Activated CD4-positive, alpha-beta T cell treated with anti-CD3 and anti-CD28 coated beads for 36 hours (primary cell): ENCODE data around the gene C11orf98. TPM values are rescaled to one million over a fixed set of nuclear protein-coding genes. Genes with fewer than 3 reads are reported as not detected.

Source experiments
- ATAC-seq: fragments of 200-7000 bp; cut with Tn5 transposase; one replicate; pipeline ENCODE4 v1.10.0; 2021; ENCODE audit warnings: mild to moderate bottlenecking, moderate library complexity
- CTCF ChIA-PET: fragments of 350-600 bp; sonication (Branson Sonifier 250); formaldehyde crosslinking; loops from one replicate; lab custom pipeline; 2021; ENCODE audit warnings: antibody characterized with exemption; lab: Charles Lee
- POLR2A ChIA-PET: fragments of 350-600 bp; sonication (Branson Sonifier 250); formaldehyde crosslinking; loops from one replicate; lab custom pipeline; 2021; ENCODE audit warnings: antibody characterized with exemption, inconsistent platforms; lab: Charles Lee
- DNase-seq: peaks from one replicate; pipeline ENCODE4 v3.0.0-alpha.2; 2020
- H3K27ac Mint-ChIP-seq: one replicate; pipeline ENCODE4 v1.8.0; 2021; ENCODE audit warnings: mixed read lengths
- H3K27me3 Mint-ChIP-seq: one replicate; pipeline ENCODE4 v1.8.0; 2021; ENCODE audit warnings: mixed read lengths
- H3K36me3 Mint-ChIP-seq: one replicate; pipeline ENCODE4 v1.8.0; 2021; ENCODE audit warnings: low read depth, mixed read lengths
- H3K4me1 Mint-ChIP-seq: one replicate; pipeline ENCODE4 v1.8.0; 2021; ENCODE audit warnings: mixed read lengths
- H3K4me3 Mint-ChIP-seq: one replicate; pipeline ENCODE4 v1.8.0; 2021; ENCODE audit warnings: mild to moderate bottlenecking, moderate library complexity, mixed read lengths
- H3K9me3 Mint-ChIP-seq: one replicate; pipeline ENCODE4 v1.8.0; 2021; ENCODE audit warnings: low read depth, mixed read lengths
- intact Hi-C, 2 experiments: fragments of 100-400 bp; cut with DNase I in 1 of 2; cut with micrococcal nuclease in 1 of 2; formaldehyde crosslinking; loops; one replicate each; pipeline versions ENCODE4 v1.14.2 to v1.15.1; 2022 to 2024; cut with DNase I, micrococcal nuclease
- total RNA-seq, 2 experiments: library from RNA; stranded (reverse); gene quantifications; one replicate each; pipeline ENCODE4 v1.2.3, GENCODE V29; 2021

C11orf98 gene
- total RNA-seq = 100 to 1,000 TPM; 108 to 135 TPM

- H3K36me3 Mint-ChIP-seq = peaks cover 51% of the 10 kb centered on the region
Measured at GRCh38 chr11:62665075-62665598, at the start of gene C11orf98, which contains the start of gene CSKMT. Gene C11orf98 (minus strand): TSS chr11:62665210. CDS start chr11:62665169, 41 bp downstream. Gene CSKMT (plus strand): TSS chr11:62665312. CDS start chr11:62665880, 568 bp downstream.

GRCh38 chr11:62713343-62713742 lies 48.3 kb upstream of the C11orf98 start:
- intact Hi-C loops = no loop called here
- no peaks in the 10 kb centered on the region for H3K9me3 Mint-ChIP-seq
- DNase-seq (no peak), ATAC-seq (no peak)
- peaks cover 54% of the 10 kb centered on the region for H3K4me1 Mint-ChIP-seq
- H3K27me3 Mint-ChIP-seq = no peaks in the 10 kb centered on the region
- peak overlapping the region; percentile 89 for H3K27ac Mint-ChIP-seq
- no peak overlapping the region for H3K4me3 Mint-ChIP-seq
- CTCF ChIA-PET = interaction anchor here (1.5 to 2.0 kb wide), 2 partner anchors 11 to 19 kb away, joined by 3 to 5 read pairs; no protein-coding TSS in a partner anchor
- POLR2A ChIA-PET = interaction anchor here (0.7 to 1.5 kb wide), 2 partner anchors 14 to 143 kb away, joined by 3 read pairs; partner anchors contain the start of gene HNRNPUL2
- peaks cover 76% of the 10 kb centered on the region for H3K36me3 Mint-ChIP-seq

More at GRCh38 chr11:62665075-62665598, at the start of gene C11orf98, which contains the start of gene CSKMT:
- ChIA-PET CTCF (interaction anchor here (0.6 to 2.7 kb wide), 18 partner anchors 9 to 362 kb away, joined by 3 to 21 read pairs (median 4); partner anchors contain the start of genes BSCL2, GNG3, INTS5 and MTA2), POLR2A (interaction anchor here (0.5 to 2.8 kb wide), 36 partner anchors 8 to 1653 kb away, joined by 3 to 38 read pairs (median 6); partner anchors contain the start of genes B3GAT3, BSCL2, EEF1G and GANAB)
- intact Hi-C loops = loop anchor here (1.0 to 2.0 kb wide), 13 partner anchors 12 to 190 kb away; partner anchors contain the start of genes EML3 (in 2 of the 2), GANAB (in 2 of the 2), INTS5 (in 2 of the 2) and TUT1 (in 2 of the 2)
- H3K4me3 Mint-ChIP-seq = peak within 1 kb of the TSS; percentile 93
- peaks cover 38% of the 10 kb centered on the region for H3K4me1 Mint-ChIP-seq
- H3K27ac Mint-ChIP-seq = peak within 1 kb of the TSS; percentile 89
- no peaks in the 10 kb centered on the region for H3K9me3 Mint-ChIP-seq
- DNase-seq (peak; percentile 97), ATAC-seq (peak; percentile 90)
- no peaks in the 10 kb centered on the region for H3K27me3 Mint-ChIP-seq

DNA sequence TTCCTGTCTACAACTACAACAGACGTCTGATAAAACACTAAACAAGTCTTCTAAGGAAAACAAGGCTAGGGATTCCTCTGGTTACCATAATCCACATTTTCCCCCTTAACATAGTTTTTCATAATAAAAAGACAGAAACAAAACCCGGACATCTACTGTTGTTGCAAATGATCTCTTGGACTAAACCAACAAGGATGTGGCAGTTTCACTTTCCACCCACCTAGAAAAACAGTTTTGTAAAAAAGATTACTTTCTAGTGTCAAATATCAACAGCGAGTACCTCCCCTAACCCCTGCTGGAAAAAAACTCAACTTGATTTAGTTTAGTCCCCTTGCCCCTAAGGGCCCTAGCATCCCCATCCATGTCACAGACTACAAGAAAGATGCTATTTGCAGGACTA lies 47.9 kb upstream of the C11orf98 start:
- ATAC-seq (no peak), DNase-seq (no peak)
- H3K4me3 Mint-ChIP-seq = no peak overlapping the region
- intact Hi-C loops = no loop called here
- no peaks in the 10 kb centered on the region for H3K27me3 Mint-ChIP-seq
- peaks cover 55% of the 10 kb centered on the region for H3K4me1 Mint-ChIP-seq
- peaks cover 72% of the 10 kb centered on the region for H3K36me3 Mint-ChIP-seq
- no peaks in the 10 kb centered on the region for H3K9me3 Mint-ChIP-seq
- POLR2A ChIA-PET = interaction anchor here (1.1 to 1.5 kb wide), 2 partner anchors 12 to 15 kb away, joined by 3 read pairs; partner anchors contain the start of gene HNRNPUL2
- H3K27ac Mint-ChIP-seq = peak overlapping the region; percentile 89
- CTCF ChIA-PET = interaction anchor here (0.6 to 2.0 kb wide), 2 partner anchors 11 to 53 kb away, joined by 3 to 5 read pairs; no protein-coding TSS in a partner anchor

GRCh38 chr11:62712276-62712812 lies 47.3 kb upstream of the C11orf98 start:
- intact Hi-C loops = no loop called here
- POLR2A ChIA-PET = interaction anchor here (0.6 to 1.5 kb wide), 3 partner anchors 13 to 174 kb away, joined by 3 read pairs; partner anchors contain the start of gene HNRNPUL2
- H3K9me3 Mint-ChIP-seq = no peaks in the 10 kb centered on the region
- ATAC-seq (no peak), DNase-seq (no peak)
- H3K27me3 Mint-ChIP-seq = no peaks in the 10 kb centered on the region
- peaks cover 66% of the 10 kb centered on the region for H3K36me3 Mint-ChIP-seq
- no peak overlapping the region for H3K4me3 Mint-ChIP-seq
- CTCF ChIA-PET = interaction anchor here (0.6 to 2.0 kb wide), 2 partner anchors 12 to 53 kb away, joined by 3 to 5 read pairs; no protein-coding TSS in a partner anchor
- peak overlapping the region; percentile 89 for H3K27ac Mint-ChIP-seq
- peaks cover 58% of the 10 kb centered on the region for H3K4me1 Mint-ChIP-seq

- ChIA-PET CTCF (interaction anchor here (0.6 to 1.6 kb wide), 5 partner anchors 9 to 158 kb away, joined by 3 to 5 read pairs (median 3); partner anchors contain the start of gene LBHD1), POLR2A (interaction anchor here (1.0 to 3.2 kb wide), 7 partner anchors 17 to 146 kb away, joined by 3 to 16 read pairs (median 10); partner anchors contain the start of genes C11orf98, CSKMT, HNRNPUL2 and LBHD1)
- Mint-ChIP-seq H3K9me3 (no peaks in the 10 kb centered on the region), H3K4me3 (peak overlapping the region; percentile 86), H3K27me3 (no peaks in the 10 kb centered on the region), H3K36me3 (peaks cover 52% of the 10 kb centered on the region), H3K27ac (peak overlapping the region; percentile 97), H3K4me1 (peaks cover 70% of the 10 kb centered on the region)
- peak; percentile 42 for DNase-seq
- ATAC-seq = no peak
- intact Hi-C loops = no loop called here
Measured at GRCh38 chr11:62710001-62710345, 45.0 kb upstream of the C11orf98 start.

- POLR2A ChIA-PET = interaction anchor here (0.5 to 3.2 kb wide), 13 partner anchors 9 to 157 kb away, joined by 3 to 16 read pairs (median 3); partner anchors contain the start of genes C11orf98, CSKMT, HNRNPUL2 and LBHD1
- ATAC-seq (peak; percentile 86), DNase-seq (peak; percentile 98)
- H3K27me3 Mint-ChIP-seq = no peaks in the 10 kb centered on the region
- intact Hi-C loops = loop anchor here (1.0 to 5.0 kb wide), 11 partner anchors 18 to 172 kb away; partner anchors contain the start of genes HNRNPUL2 (in 2 of the 2), TUT1 (in 2 of the 2), GANAB (in 1 of the 2) and INTS5 (in 1 of the 2)
- peak overlapping the region; percentile 97 for H3K27ac Mint-ChIP-seq
- peaks cover 66% of the 10 kb centered on the region for H3K4me1 Mint-ChIP-seq
- peaks cover 48% of the 10 kb centered on the region for H3K36me3 Mint-ChIP-seq
- H3K4me3 Mint-ChIP-seq = peak overlapping the region; percentile 86
- no peaks in the 10 kb centered on the region for H3K9me3 Mint-ChIP-seq
- CTCF ChIA-PET = interaction anchor here (0.6 to 1.8 kb wide), 9 partner anchors 8 to 158 kb away, joined by 3 to 6 read pairs (median 3); partner anchors contain the start of gene LBHD1
Measured at GRCh38 chr11:62709247-62710000, 44.4 kb upstream of the C11orf98 start.

- Mint-ChIP-seq H3K27me3 (no peaks in the 10 kb centered on the region), H3K4me1 (peaks cover 60% of the 10 kb centered on the region), H3K4me3 (peak overlapping the region; percentile 86), H3K36me3 (peaks cover 44% of the 10 kb centered on the region), H3K9me3 (no peaks in the 10 kb centered on the region), H3K27ac (peak overlapping the region; percentile 97)
- intact Hi-C loops = loop anchor here (1.0 to 5.0 kb wide), 11 partner anchors 19 to 173 kb away; partner anchors contain the start of genes HNRNPUL2 (in 2 of the 2), TUT1 (in 2 of the 2), GANAB (in 1 of the 2) and INTS5 (in 1 of the 2)
- ATAC-seq (peak; percentile 20), DNase-seq (peak; percentile 65)
- POLR2A ChIA-PET = interaction anchor here (0.5 to 3.2 kb wide), 14 partner anchors 9 to 1609 kb away, joined by 3 to 16 read pairs (median 3); partner anchors contain the start of genes C11orf98, CSKMT, HNRNPUL2 and LBHD1
- CTCF ChIA-PET = interaction anchor here (0.5 to 1.8 kb wide), 8 partner anchors 9 to 170 kb away, joined by 3 to 6 read pairs (median 4); no protein-coding TSS in a partner anchor
Measured at GRCh38 chr11:62708793-62709192, 43.8 kb upstream of the C11orf98 start.

DNA sequence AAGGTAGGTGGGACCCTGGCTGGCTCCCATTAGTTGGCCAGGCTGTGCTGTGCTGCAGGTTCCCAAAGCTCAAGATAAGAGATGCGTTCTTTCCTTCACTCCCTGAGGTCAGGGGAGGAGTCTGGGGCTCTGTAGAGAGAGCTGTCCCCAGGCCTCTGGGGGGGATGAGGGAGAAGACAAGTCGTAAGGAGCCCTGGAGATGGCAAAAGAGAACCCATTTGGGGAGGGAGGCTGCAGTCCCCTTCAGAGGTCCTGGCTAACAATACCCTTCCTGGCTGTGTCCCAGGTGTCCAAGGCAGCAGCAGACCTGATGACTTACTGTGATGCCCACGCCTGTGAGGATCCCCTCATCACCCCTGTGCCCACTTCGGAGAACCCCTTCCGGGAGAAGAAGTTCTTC lies 43.4 kb upstream of the C11orf98 start:
- Mint-ChIP-seq H3K27me3 (no peaks in the 10 kb centered on the region), H3K4me3 (peak overlapping the region; percentile 86), H3K27ac (peak overlapping the region; percentile 97), H3K36me3 (peaks cover 42% of the 10 kb centered on the region), H3K9me3 (no peaks in the 10 kb centered on the region), H3K4me1 (peaks cover 56% of the 10 kb centered on the region)
- DNase-seq (peak; percentile 13), ATAC-seq (no peak)
- intact Hi-C loops = loop anchor here (2.0 to 5.0 kb wide), 3 partner anchors 36 to 116 kb away; partner anchors contain the start of genes LBHD1 (in 1 of the 2), MTA2 (in 1 of the 2), TUT1 (in 1 of the 2) and UQCC3 (in 1 of the 2)
- POLR2A ChIA-PET = interaction anchor here (0.5 to 3.2 kb wide), 10 partner anchors 22 to 1609 kb away, joined by 3 to 16 read pairs (median 6); partner anchors contain the start of genes C11orf98, CSKMT, LBHD1 and MTA2
- CTCF ChIA-PET = interaction anchor here (0.5 to 1.8 kb wide), 8 partner anchors 9 to 169 kb away, joined by 3 to 6 read pairs (median 3); partner anchors contain the start of genes C11orf98 and CSKMT

DNA sequence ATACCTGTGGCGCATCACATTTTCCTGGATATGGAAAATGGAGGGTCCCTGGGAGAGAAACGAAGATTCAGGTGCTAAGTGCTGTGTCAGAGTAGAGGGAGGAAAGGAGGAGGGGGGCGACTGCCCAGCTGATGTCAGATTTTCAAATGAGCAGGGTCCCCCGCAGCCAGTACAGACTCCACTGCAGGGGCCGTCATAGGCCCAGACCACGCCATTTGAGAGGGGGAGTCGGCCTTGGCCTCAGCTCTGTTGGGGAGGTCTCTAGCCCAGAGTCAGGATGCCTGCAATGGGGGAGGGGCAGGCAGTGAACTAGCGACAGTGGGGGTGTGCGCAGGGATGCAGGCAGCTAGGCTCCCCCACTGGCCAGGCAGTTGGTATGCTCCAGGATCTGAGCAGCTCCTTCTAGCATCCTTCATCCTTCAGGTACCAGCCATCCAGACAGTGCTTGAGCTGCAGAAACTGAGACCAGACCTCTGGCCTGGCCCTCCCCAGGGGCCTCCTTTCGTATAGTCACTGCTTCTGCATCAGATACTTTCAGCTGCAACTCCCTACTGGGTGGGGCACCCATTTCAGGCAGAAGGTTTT lies 42.4 kb upstream of the C11orf98 start, which contains the start of the genes BSCL2 and GNG3:
BSCL2 (minus strand) TSS at position 148 of the 585 bp plus-strand sequence. CDS start 229 bp downstream, outside the sequence.
GNG3 (plus strand) TSS at position 400 of the 585 bp plus-strand sequence. CDS start 620 bp downstream, outside the sequence.
- H3K4me3 Mint-ChIP-seq = peak within 1 kb of the TSS; percentile 86
- intact Hi-C loops = loop anchor here (2.0 to 5.0 kb wide), 3 partner anchors 35 to 115 kb away; partner anchors contain the start of genes EML3 (in 1 of the 2), LBHD1 (in 1 of the 2), ROM1 (in 1 of the 2) and TUT1 (in 1 of the 2)
- no peaks in the 10 kb centered on the region for H3K27me3 Mint-ChIP-seq
- DNase-seq = peak; percentile 33
- peak within 1 kb of the TSS; percentile 97 for H3K27ac Mint-ChIP-seq
- H3K36me3 Mint-ChIP-seq = peaks cover 38% of the 10 kb centered on the region
- POLR2A ChIA-PET = interaction anchor here (0.6 to 3.2 kb wide), 8 partner anchors 27 to 148 kb away, joined by 4 to 16 read pairs (median 4); partner anchors contain the start of genes B3GAT3, C11orf98, CSKMT and LBHD1
- H3K4me1 Mint-ChIP-seq = peaks cover 48% of the 10 kb centered on the region
- CTCF ChIA-PET = interaction anchor here (0.6 to 1.6 kb wide), 6 partner anchors 20 to 135 kb away, joined by 3 to 8 read pairs (median 3); partner anchors contain the start of genes C11orf98, CSKMT and HNRNPUL2
- no peaks in the 10 kb centered on the region for H3K9me3 Mint-ChIP-seq
- no peak for ATAC-seq
